PC-3 (cell line): ENCODE measurements around the gene RABEPK. TPM values are rescaled to one million over a fixed set of nuclear protein-coding genes. Genes with fewer than 3 reads are reported as not detected.
"Not testable (repeated sequence)": the region's sequence is repeated elsewhere in the genome, so short reads cannot be mapped to it uniquely, and the experiment has no call there.

Experiments used
- ATAC-seq: fragments of 200-7000 bp; cut with Tn5 transposase; 2 replicates; pipeline ENCODE4 v1.9.1; 2020; ENCODE audit warnings: mild to moderate bottlenecking, moderate library complexity
- BruUV-seq: library from RNA; stranded (reverse); fragments of 400-500 nt; replicated peaks from 2 replicates; lab custom pipeline; 2021; lab: Mats Ljungman, UMichigan
- CTCF ChIA-PET: fragments of 300-600 bp; sonication (Branson Sonifier 250); formaldehyde crosslinking; loops from one replicate; lab custom pipeline; 2022; ENCODE audit warnings: antibody characterized with exemption; lab: Charles Lee
- POLR2A ChIA-PET: fragments of 300-600 bp; sonication (Branson Sonifier 250); formaldehyde crosslinking; loops from one replicate; lab custom pipeline; 2022; ENCODE audit warnings: antibody characterized with exemption; ENCODE audit not compliant: unreplicated experiment; lab: Charles Lee
- DNase-seq: peaks from one replicate; pipeline ENCODE4 v3.0.0-alpha.2; 2015
- H2AFZ ChIP-seq: fragments of 300-600 bp; sonication (generic); 2 replicates; pipeline ENCODE4 v1.6.0; 2016; ENCODE audit warnings: antibody characterized with exemption, low read length
- H3F3A ChIP-seq: fragments of 300-600 bp; sonication (generic); one replicate; pipeline ENCODE4 v1.6.0; 2017; ENCODE audit warnings: antibody characterized with exemption, low read length, control low read depth, mild to moderate bottlenecking; ENCODE audit not compliant: unreplicated experiment
- H3K27ac ChIP-seq: fragments of 300-600 bp; sonication (generic); 2 replicates; pipeline ENCODE4 v1.5.1; 2016; ENCODE audit warnings: mild to moderate bottlenecking, low read length
- H3K27me3 ChIP-seq: fragments of 300-600 bp; sonication (generic); 2 replicates; pipeline ENCODE4 v1.6.1; 2016; ENCODE audit warnings: low read length, mixed read lengths
- H3K36me3 ChIP-seq: fragments of 300-600 bp; sonication (generic); 2 replicates; pipeline ENCODE4 v1.6.1; 2016; ENCODE audit warnings: low read depth, mixed run types, low read length, mixed read lengths
- H3K4me1 ChIP-seq: fragments of 300-600 bp; sonication (generic); 2 replicates; pipeline ENCODE4 v1.5.1; 2016; ENCODE audit warnings: low read length; ENCODE audit not compliant: insufficient read depth
- H3K4me2 ChIP-seq: fragments of 300-600 bp; sonication (generic); 2 replicates; pipeline ENCODE4 v1.6.0; 2016; ENCODE audit warnings: low read length
- H3K4me3 ChIP-seq: fragments of 300-600 bp; sonication (generic); 2 replicates; pipeline ENCODE4 v1.5.1; 2016; ENCODE audit warnings: mild to moderate bottlenecking, low read length, mixed read lengths
- H3K79me2 ChIP-seq: fragments of 300-600 bp; sonication (generic); 2 replicates; pipeline ENCODE4 v1.6.1; 2017; ENCODE audit warnings: low read length, mixed read lengths
- H3K9ac ChIP-seq: fragments of 300-600 bp; sonication (generic); 2 replicates; pipeline ENCODE4 v1.6.0; 2016; ENCODE audit warnings: mild to moderate bottlenecking, low read length
- H3K9me2 ChIP-seq: fragments of 300-600 bp; sonication (generic); replicated peaks from 2 replicates; pipeline ENCODE4 v1.6.1; 2016; ENCODE audit warnings: mixed run types, low read length, mixed read lengths
- H3K9me3 ChIP-seq: fragments of 300-600 bp; sonication (generic); 2 replicates; pipeline ENCODE4 v1.6.1; 2016; ENCODE audit warnings: low read length, mixed read lengths
- H4K20me1 ChIP-seq: fragments of 300-600 bp; sonication (generic); 2 replicates; pipeline ENCODE4 v1.6.1; 2016; ENCODE audit warnings: low read length, mixed read lengths
- CTCF ChIP-seq: fragments of 300-600 bp; sonication (generic); conservative IDR thresholded peaks from 2 replicates; pipeline ENCODE4 v1.5.1; 2017; ENCODE audit warnings: antibody characterized with exemption, low read depth, mild to moderate bottlenecking, low read length
- EZH2 ChIP-seq: fragments of 300-600 bp; sonication (generic); IDR thresholded peaks from one replicate; pipeline ENCODE4 v1.6.1; 2017; ENCODE audit warnings: antibody characterized with exemption, mild to moderate bottlenecking, low read length; ENCODE audit not compliant: unreplicated experiment
- EZH2phosphoT487 ChIP-seq: fragments of 300-600 bp; sonication (generic); IDR thresholded peaks from 2 replicates; pipeline ENCODE4 v1.6.1; 2018; ENCODE audit warnings: mild to moderate bottlenecking, antibody characterized with exemption, low read length, borderline replicate concordance
- intact Hi-C: fragments of 100-400 bp; cut with micrococcal nuclease; formaldehyde crosslinking; loops from 2 replicates; pipeline ENCODE4 v1.9.0; 2023
- total RNA-seq: library from RNA; depleted of rRNA; stranded (reverse); fragments of >200 nt; gene quantifications from 2 replicates; pipeline ENCODE4 v1.2.3, GENCODE V29; 2014

The RABEPK gene
- total RNA-seq, 1 experiment from 2014 or later, result 27.8 TPM

- DNase-seq, result peak; percentile 84
- BruUV-seq, result TSS peak; percentile 92
- Histone ChIP-seq H3K9me3 (no peaks in the 10 kb centered on the region), H3K79me2 (peaks cover 57% of the 10 kb centered on the region), H4K20me1 (no peaks in the 10 kb centered on the region), H3K4me3 (peak within 1 kb of the TSS; percentile 99), H3K4me1 (no peaks in the 10 kb centered on the region), H3K9me2 (no peaks in the 10 kb centered on the region), H2AFZ (peak within 1 kb of the TSS; percentile 88), H3K9ac (peak within 1 kb of the TSS; percentile 98), H3K27me3 (no peaks in the 10 kb centered on the region), H3K4me2 (peak within 1 kb of the TSS; percentile 84), H3K36me3 (no peaks in the 10 kb centered on the region), H3K27ac (peak within 1 kb of the TSS; percentile 55), H3F3A (no peaks in the 10 kb centered on the region)
- CTCF ChIA-PET, result no interaction called here
- intact Hi-C loops, result no loop called here
- ATAC-seq, result peak; percentile 95
- POLR2A ChIA-PET, result no interaction called here
- TF ChIP-seq EZH2, result no peak
- peak; percentile 53 for TF ChIP-seq CTCF
- no peak for TF ChIP-seq EZH2phosphoT487
Observed at GRCh38 chr9:125189361-125190289, 10.7 kb upstream of the RABEPK start, which contains the start of gene PPP6C. TSS of gene PPP6C (minus strand) at chr9:125189803. CDS start at chr9:125189718, 85 bp downstream.

GRCh38 chr9:125190361-125190801 is 10.0 kb upstream of the RABEPK start:
- Histone ChIP-seq H3K9ac (peak overlapping the region; percentile 98), H3K79me2 (peaks cover 51% of the 10 kb centered on the region), H3K27ac (no peak overlapping the region), H3K27me3 (no peaks in the 10 kb centered on the region), H3K9me2 (no peaks in the 10 kb centered on the region), H3K9me3 (no peaks in the 10 kb centered on the region), H3K4me3 (peak overlapping the region; percentile 99), H2AFZ (peak overlapping the region; percentile 88), H3K4me2 (peak overlapping the region; percentile 84), H3K36me3 (no peaks in the 10 kb centered on the region), H3F3A (no peaks in the 10 kb centered on the region), H3K4me1 (no peaks in the 10 kb centered on the region), H4K20me1 (no peaks in the 10 kb centered on the region)
- CTCF ChIA-PET, result no interaction called here
- DNase-seq (no peak), ATAC-seq (no peak)
- intact Hi-C loops, result no loop called here
- POLR2A ChIA-PET, result interaction anchor here (0.6 kb wide), 1 partner anchor 187 kb away, joined by 4 read pairs; no protein-coding TSS in a partner anchor
- TF ChIP-seq EZH2 (no peak), CTCF (no peak), EZH2phosphoT487 (no peak)
- no TSS peak for BruUV-seq

GRCh38 chr9:125194466-125194865 is 5.9 kb upstream of the RABEPK start:
- CTCF ChIA-PET, intact Hi-C loops, H3F3A ChIP-seq, H3K27me3 ChIP-seq, H3K9me3 ChIP-seq, H3K4me3 ChIP-seq, H3K79me2 ChIP-seq, POLR2A ChIA-PET, H3K4me1 ChIP-seq, DNase-seq, H4K20me1 ChIP-seq, ATAC-seq, H3K4me2 ChIP-seq, H3K27ac ChIP-seq, BruUV-seq, H3K36me3 ChIP-seq, H2AFZ ChIP-seq, H3K9ac ChIP-seq, H3K9me2 ChIP-seq: not testable (repeated sequence)

GRCh38 chr9:125195591-125195990 is 4.8 kb upstream of the RABEPK start:
- POLR2A ChIA-PET, H3K4me3 ChIP-seq, H3F3A ChIP-seq, H3K27me3 ChIP-seq, H3K27ac ChIP-seq, ATAC-seq, intact Hi-C loops, H3K36me3 ChIP-seq, H3K9me2 ChIP-seq, CTCF ChIA-PET, H3K9ac ChIP-seq, H3K4me1 ChIP-seq, H3K4me2 ChIP-seq, H3K79me2 ChIP-seq, BruUV-seq, H4K20me1 ChIP-seq, H2AFZ ChIP-seq, DNase-seq, H3K9me3 ChIP-seq: not testable (repeated sequence)
